Measurements from ENCODE around the gene RABGAP1L. TPM values are rescaled to one million over a fixed set of nuclear protein-coding genes. Genes with fewer than 3 reads are reported as not detected.

The RABGAP1L gene
- total RNA-seq, 4 donors from 2014 or later: 31.2 to 115 (median 62.5) TPM

GRCh38 chr1:174266476-174266875, 107.2 kb downstream of the RABGAP1L start:
- no peak for ATAC-seq
- WGBS, 2 donors (ENCODE audit: low coverage in 1 of 2): 82 to 84% methylated on average over 2 of the region's 2 CpGs

GRCh38 chr1:174266991-174267612, 107.8 kb downstream of the RABGAP1L start:
- Histone ChIP-seq H3K9me3 (no peaks in the 10 kb centered on the region), H3K4me1 (peaks cover 0 to 8% (median 0%) of the 10 kb centered on the region in 3 donors), H3K27ac (no peak overlapping the region), H3K4me3 (no peak overlapping the region), H3K27me3 (no peaks in the 10 kb centered on the region), H3K36me3 (peaks cover 0 to 4% of the 10 kb centered on the region in 2 donors)
- ATAC-seq: no peak
- no peak for TF ChIP-seq POLR2AphosphoS5 (IDR thresholded peaks at IDR 0.05)
- TF ChIP-seq CTCF (IDR thresholded peaks at IDR 0.05): no peak
- TF ChIP-seq POLR2A (IDR thresholded peaks at IDR 0.05): no peak
- TF ChIP-seq EP300 (IDR thresholded peaks at IDR 0.05): no peak
- WGBS, 2 donors (ENCODE audit: low coverage in 1 of 2): 46 to 67% methylated on average over 1 of the region's 1 CpG

More at GRCh38 chr1:174266476-174266875, 107.2 kb downstream of the RABGAP1L start:
- TF ChIP-seq EP300 (IDR thresholded peaks at IDR 0.05): no peak
- no peak for TF ChIP-seq CTCF (IDR thresholded peaks at IDR 0.05)
- no peak for TF ChIP-seq POLR2AphosphoS5 (IDR thresholded peaks at IDR 0.05)
- no peak for TF ChIP-seq POLR2A (IDR thresholded peaks at IDR 0.05)
- Histone ChIP-seq H3K4me3 (no peak overlapping the region), H3K27ac (no peak overlapping the region), H3K9me3 (no peaks in the 10 kb centered on the region), H3K4me1 (peaks cover 0 to 8% (median 0%) of the 10 kb centered on the region in 3 donors), H3K36me3 (peaks cover 0 to 4% of the 10 kb centered on the region in 2 donors), H3K27me3 (no peaks in the 10 kb centered on the region)

GRCh38 chr1:174269989-174270651, 110.8 kb downstream of the RABGAP1L start:
- H3K27me3 ChIP-seq: no peaks in the 10 kb centered on the region
- ATAC-seq: no peak
- no peak overlapping the region for H3K27ac ChIP-seq
- H3K9me3 ChIP-seq: no peaks in the 10 kb centered on the region
- no peak overlapping the region for H3K4me3 ChIP-seq
- 89 to 93% methylated on average over 1 of the region's 1 CpG for WGBS, 2 donors (ENCODE audit: low coverage in 1 of 2)
- peaks cover 0 to 8% (median 0%) of the 10 kb centered on the region in 3 donors for H3K4me1 ChIP-seq
- peaks cover 0 to 4% of the 10 kb centered on the region in 2 donors for H3K36me3 ChIP-seq
- TF ChIP-seq POLR2AphosphoS5 (IDR thresholded peaks at IDR 0.05) (no peak), POLR2A (IDR thresholded peaks at IDR 0.05) (no peak), CTCF (IDR thresholded peaks at IDR 0.05) (no peak), EP300 (IDR thresholded peaks at IDR 0.05) (no peak)

GRCh38 chr1:174273190-174273589, 113.9 kb downstream of the RABGAP1L start:
- H3K27me3 ChIP-seq: no peaks in the 10 kb centered on the region
- no peaks in the 10 kb centered on the region for H3K4me1 ChIP-seq
- no peak overlapping the region for H3K27ac ChIP-seq
- no peak overlapping the region for H3K4me3 ChIP-seq
- H3K36me3 ChIP-seq: peaks cover 0 to 10% of the 10 kb centered on the region in 2 donors
- no peaks in the 10 kb centered on the region for H3K9me3 ChIP-seq
- no peak for TF ChIP-seq EP300 (IDR thresholded peaks at IDR 0.05)
- TF ChIP-seq POLR2A (IDR thresholded peaks at IDR 0.05): no peak
- no peak for TF ChIP-seq POLR2AphosphoS5 (IDR thresholded peaks at IDR 0.05)
- TF ChIP-seq CTCF (IDR thresholded peaks at IDR 0.05): no peak
- no peak for ATAC-seq

- no peak for ATAC-seq
- Histone ChIP-seq H3K4me1 (no peaks in the 10 kb centered on the region), H3K9me3 (no peaks in the 10 kb centered on the region), H3K27ac (no peak overlapping the region), H3K4me3 (no peak overlapping the region), H3K27me3 (no peaks in the 10 kb centered on the region), H3K36me3 (peaks cover 0 to 9% of the 10 kb centered on the region in 2 donors)
- no peak for TF ChIP-seq POLR2AphosphoS5 (IDR thresholded peaks at IDR 0.05)
- no peak for TF ChIP-seq EP300 (IDR thresholded peaks at IDR 0.05)
- no peak for TF ChIP-seq POLR2A (IDR thresholded peaks at IDR 0.05)
- TF ChIP-seq CTCF (IDR thresholded peaks at IDR 0.05): no peak
Measured at GRCh38 chr1:174273776-174274175, 114.5 kb downstream of the RABGAP1L start.

Data from gastroesophageal sphincter (tissue), 4 donors.